ENCODE measurements around the gene THAP8. TPM values are rescaled to one million over a fixed set of nuclear protein-coding genes. Genes with fewer than 3 reads are reported as not detected.
A peak's percentile ranks its signal among the peaks of the same experiment; 100 is the strongest.

THAP8 gene
- total RNA-seq, 1 experiment from 2014 or later = 5.4 TPM

GRCh38 chr19:36092566-36092965, 38.5 kb upstream of the THAP8 start:
- H2BK5ac ChIP-seq (ENCODE audit: insufficient read length, low read length) = no peak overlapping the region
- H4K8ac ChIP-seq (replicated peaks; ENCODE audit: insufficient read length, low read depth, low read length) = no peak overlapping the region
- H3K27me3 ChIP-seq (ENCODE audit: insufficient read depth, low read length) = no peaks in the 10 kb centered on the region
- no peak overlapping the region for H3K9ac ChIP-seq (ENCODE audit: extremely low read depth, insufficient read length, low read length)
- no peak overlapping the region for H2AFZ ChIP-seq (ENCODE audit: low read length)
- H3K4me1 Mint-ChIP-seq = no peaks in the 10 kb centered on the region
- H3K79me1 ChIP-seq (ENCODE audit: insufficient read depth, low read depth, low read length, poor library complexity, severe bottlenecking) = no peaks in the 10 kb centered on the region
- no peak overlapping the region for H3K4me3 Mint-ChIP-seq
- no peak overlapping the region for H2BK20ac ChIP-seq (ENCODE audit: low read depth, low read length, poor library complexity, severe bottlenecking)
- no peak overlapping the region for H2BK12ac ChIP-seq (ENCODE audit: insufficient read length, low read depth, low read length)
- H3K18ac ChIP-seq (ENCODE audit: insufficient read length, low read depth, low read length) = no peak overlapping the region
- H3K27ac ChIP-seq (ENCODE audit: insufficient read length, low read depth, low read length) = no peak overlapping the region
- no peaks in the 10 kb centered on the region for H4K20me1 ChIP-seq (ENCODE audit: control insufficient read depth, insufficient read depth, insufficient read length)
- H4K5ac ChIP-seq (ENCODE audit: insufficient read length, low read depth, low read length) = no peak overlapping the region
- peaks cover 51 to 86% (median 64%) of the 10 kb centered on the region in 3 experiments for H3K36me3 Mint-ChIP-seq (ENCODE audit: insufficient read depth in 1 of 3, low read depth in 3 of 3)
- H3K79me2 ChIP-seq (ENCODE audit: insufficient read depth, low read length) = no peaks in the 10 kb centered on the region
- no peaks in the 10 kb centered on the region for H3K4me1 ChIP-seq (ENCODE audit: insufficient read depth, low read length)
- no peak overlapping the region for H3K23ac ChIP-seq (ENCODE audit: insufficient read length, low read depth, low read length)
- H3K23me2 ChIP-seq (ENCODE audit: insufficient read length, low read depth, low read length, poor library complexity, severe bottlenecking) = no peaks in the 10 kb centered on the region
- H3K4ac ChIP-seq (ENCODE audit: low read depth, low read length) = no peak overlapping the region
- no peak overlapping the region for H2BK15ac ChIP-seq (ENCODE audit: low read depth, low read length)
- H3T11ph ChIP-seq (ENCODE audit: low read length) = no peak overlapping the region
- peak overlapping the region in 1 of 3 experiments; percentile 60; a peak in 1 of 7 replicates for H3K27ac Mint-ChIP-seq
- no peak for DNase-seq
- no peak overlapping the region for H4K91ac ChIP-seq (ENCODE audit: insufficient read length, low read depth, low read length)
- no peak overlapping the region for H2AK5ac ChIP-seq (ENCODE audit: insufficient read length, low read length)
- no peak overlapping the region for H3K14ac ChIP-seq (ENCODE audit: insufficient read depth, low read length)
- H3K9me3 Mint-ChIP-seq = no peaks in the 10 kb centered on the region
- H3K27me3 Mint-ChIP-seq (ENCODE audit: low read depth) = no peaks in the 10 kb centered on the region
- H3K56ac ChIP-seq (ENCODE audit: insufficient read length, low read depth, low read length) = no peak overlapping the region
- TF ChIP-seq CTCF (conservative IDR thresholded peaks at IDR 0.05) = no peak
- H3K4me2 ChIP-seq (ENCODE audit: insufficient read depth, insufficient read length, low read length) = no peak overlapping the region
- no peaks in the 10 kb centered on the region for H3K9me3 ChIP-seq (ENCODE audit: control insufficient read depth, low read depth, low read length)
- H2BK120ac ChIP-seq (ENCODE audit: low read depth, low read length, poor library complexity, severe bottlenecking) = no peak overlapping the region
- WGBS (ENCODE audit: extremely low coverage, insufficient read length, low lambda C conversion rate) = no CpG with 5 or more reads among the region's 7 CpGs
